ENCODE measurements around the gene LPO. TPM values are rescaled to one million over a fixed set of nuclear protein-coding genes. Genes with fewer than 3 reads are reported as not detected.

Gene LPO
- total and polyA plus RNA-seq, 10 of the 15 experiments (the other 5 are each of a cell fraction or from before 2014, with no cell fraction given): 0.03 to 0.11 (median 0.06) TPM; not detected in 7

DNA sequence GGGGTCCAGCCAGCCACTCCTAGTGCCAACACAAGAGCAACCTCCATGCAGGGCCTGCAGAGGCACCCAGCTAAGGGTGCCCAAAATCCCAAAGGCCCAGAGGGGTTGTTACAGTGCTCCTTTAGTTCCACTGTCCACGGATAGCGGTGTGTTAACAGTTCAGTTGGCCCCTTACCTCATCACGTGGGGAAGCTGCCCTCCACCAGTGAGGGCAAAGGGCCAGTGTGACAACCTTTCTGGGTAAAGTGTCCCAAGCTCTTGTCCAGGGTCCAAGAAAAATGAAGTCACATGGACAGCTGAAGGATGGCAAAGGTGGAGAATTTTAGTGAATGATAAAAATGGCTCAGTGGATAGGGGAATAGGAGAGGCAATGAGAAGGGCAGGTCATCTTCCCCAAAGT lies 10.7 kb upstream of the LPO start:
- Histone ChIP-seq H3K36me3 (ENCODE audit: control insufficient read depth in 2 of 2, insufficient read depth in 2 of 2, low read length in 1 of 2) (no peaks in the 10 kb centered on the region), H3K27ac (ENCODE audit: control insufficient read depth, insufficient read depth) (no peak overlapping the region), H3K4me3 (no peak overlapping the region), H3K9ac (ENCODE audit: control insufficient read depth, insufficient read depth, low read length) (no peak overlapping the region), H2AFZ (ENCODE audit: control insufficient read depth, low read depth, low read length) (no peak overlapping the region), H3K27me3 (replicated peaks in 1 of 2; ENCODE audit: control insufficient read depth in 2 of 2, insufficient read depth in 2 of 2, low read length in 1 of 2) (no peaks in the 10 kb centered on the region), H3K4me1 (ENCODE audit: control insufficient read depth, insufficient read depth, low read length) (peaks cover 12% of the 10 kb centered on the region), H4K20me1 (ENCODE audit: control insufficient read depth, insufficient read depth) (no peaks in the 10 kb centered on the region), H3K4me2 (ENCODE audit: control insufficient read depth, insufficient read depth) (no peak overlapping the region), H3K79me2 (ENCODE audit: control insufficient read depth, insufficient read depth, low read length) (no peaks in the 10 kb centered on the region), H3K9me3 (replicated peaks; ENCODE audit: control insufficient read depth, insufficient read depth, low read length) (no peaks in the 10 kb centered on the region; the same call in 2 of the 3 replicates)
- in situ Hi-C loops (cut with MboI): no loop called here
- intact Hi-C loops (cut with micrococcal nuclease; ENCODE audit: unreplicated experiment): no loop called here
- BruUV-seq (replicated peaks): no TSS peak
- DNase-seq (ENCODE audit: low read depth, low spot score): no peak
- WGBS (ENCODE audit: insufficient coverage, insufficient replicate concordance, low lambda C conversion rate, missing lambda C conversion rate): 46% methylated on average over 3 of the region's 3 CpGs
- TF ChIP-seq IKZF2 (IDR thresholded peaks at IDR 0.05): no peak
- TF ChIP-seq, protein P1, sequence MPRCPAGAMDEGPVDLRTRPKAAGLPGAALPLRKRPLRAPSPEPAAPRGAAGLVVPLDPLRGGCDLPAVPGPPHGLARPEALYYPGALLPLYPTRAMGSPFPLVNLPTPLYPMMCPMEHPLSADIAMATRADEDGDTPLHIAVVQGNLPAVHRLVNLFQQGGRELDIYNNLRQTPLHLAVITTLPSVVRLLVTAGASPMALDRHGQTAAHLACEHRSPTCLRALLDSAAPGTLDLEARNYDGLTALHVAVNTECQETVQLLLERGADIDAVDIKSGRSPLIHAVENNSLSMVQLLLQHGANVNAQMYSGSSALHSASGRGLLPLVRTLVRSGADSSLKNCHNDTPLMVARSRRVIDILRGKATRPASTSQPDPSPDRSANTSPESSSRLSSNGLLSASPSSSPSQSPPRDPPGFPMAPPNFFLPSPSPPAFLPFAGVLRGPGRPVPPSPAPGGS (IDR thresholded peaks at IDR 0.05; ENCODE audit: borderline replicate concordance, insufficient read depth, low read depth, low read length, poor library complexity, severe bottlenecking): no peak
- no peak for TF ChIP-seq RUNX3 (IDR thresholded peaks at IDR 0.05; ENCODE audit: low read length)
- TF ChIP-seq, protein P2, sequence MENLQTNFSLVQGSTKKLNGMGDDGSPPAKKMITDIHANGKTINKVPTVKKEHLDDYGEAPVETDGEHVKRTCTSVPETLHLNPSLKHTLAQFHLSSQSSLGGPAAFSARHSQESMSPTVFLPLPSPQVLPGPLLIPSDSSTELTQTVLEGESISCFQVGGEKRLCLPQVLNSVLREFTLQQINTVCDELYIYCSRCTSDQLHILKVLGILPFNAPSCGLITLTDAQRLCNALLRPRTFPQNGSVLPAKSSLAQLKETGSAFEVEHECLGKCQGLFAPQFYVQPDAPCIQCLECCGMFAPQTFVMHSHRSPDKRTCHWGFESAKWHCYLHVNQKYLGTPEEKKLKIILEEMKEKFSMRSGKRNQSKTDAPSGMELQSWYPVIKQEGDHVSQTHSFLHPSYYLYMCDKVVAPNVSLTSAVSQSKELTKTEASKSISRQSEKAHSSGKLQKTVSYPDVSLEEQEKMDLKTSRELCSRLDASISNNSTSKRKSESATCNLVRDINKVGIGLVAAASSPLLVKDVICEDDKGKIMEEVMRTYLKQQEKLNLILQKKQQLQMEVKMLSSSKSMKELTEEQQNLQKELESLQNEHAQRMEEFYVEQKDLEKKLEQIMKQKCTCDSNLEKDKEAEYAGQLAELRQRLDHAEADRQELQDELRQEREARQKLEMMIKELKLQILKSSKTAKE (IDR thresholded peaks at IDR 0.05; ENCODE audit: low read depth, poor library complexity, severe bottlenecking): no peak
- TF ChIP-seq, protein P3, sequence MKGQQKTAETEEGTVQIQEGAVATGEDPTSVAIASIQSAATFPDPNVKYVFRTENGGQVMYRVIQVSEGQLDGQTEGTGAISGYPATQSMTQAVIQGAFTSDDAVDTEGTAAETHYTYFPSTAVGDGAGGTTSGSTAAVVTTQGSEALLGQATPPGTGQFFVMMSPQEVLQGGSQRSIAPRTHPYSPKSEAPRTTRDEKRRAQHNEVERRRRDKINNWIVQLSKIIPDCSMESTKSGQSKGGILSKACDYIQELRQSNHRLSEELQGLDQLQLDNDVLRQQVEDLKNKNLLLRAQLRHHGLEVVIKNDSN (IDR thresholded peaks at IDR 0.05; ENCODE audit: borderline replicate concordance, extremely low read length, insufficient read depth, low read depth, low read length): no peak
- no peak for TF ChIP-seq ETV6 (conservative IDR thresholded peaks at IDR 0.05 in 1 of 2, IDR thresholded peaks at IDR 0.05 in 1 of 2; ENCODE audit: borderline replicate concordance in 1 of 2, low read depth in 1 of 2)
- TF ChIP-seq ZZZ3 (IDR thresholded peaks at IDR 0.05; ENCODE audit: control insufficient read depth, insufficient read length, low read depth): no peak
- TF ChIP-seq FOXM1 (IDR thresholded peaks at IDR 0.05; ENCODE audit: low read depth, low read length): no peak
- TF ChIP-seq IRF4 (IDR thresholded peaks at IDR 0.05; ENCODE audit: low read depth, low read length): no peak
- TF ChIP-seq JUND (IDR thresholded peaks at IDR 0.05; ENCODE audit: low read depth, low read length): no peak
- TF ChIP-seq KLF5 (IDR thresholded peaks at IDR 0.05; ENCODE audit: partially characterized antibody): no peak
- no peak for TF ChIP-seq BMI1 (IDR thresholded peaks at IDR 0.05; ENCODE audit: borderline replicate concordance)
- TF ChIP-seq POLR2AphosphoS5 (IDR thresholded peaks at IDR 0.05; ENCODE audit: low read length): no peak
- TF ChIP-seq ZNF274 (IDR thresholded peaks at IDR 0.05; ENCODE audit: insufficient read depth, insufficient read length): no peak
- FAIRE-seq: no peak
- ChIA-PET SMC1A (ENCODE audit: uncharacterized antibody, unreplicated experiment) (interaction anchor here (1.4 to 4.2 kb wide), 2 partner anchors 8 to 206 kb away, joined by 3 to 26 read pairs; partner anchors contain the start of gene MKS1), CTCF (interaction anchor here (2.0 to 7.0 kb wide), 3 partner anchors 9 to 21 kb away, joined by 12 to 78 read pairs (median 65); partner anchors contain the start of genes LPO and MKS1), RAD21 (ENCODE audit: unreplicated experiment) (interaction anchor here (1.0 to 1.3 kb wide), 2 partner anchors 9 to 27 kb away, joined by 3 to 4 read pairs; no protein-coding TSS in a partner anchor), POLR2A (interaction anchor here (4.0 kb wide), 1 partner anchor 8 kb away, joined by 25 read pairs; the partner anchor contains the start of gene MKS1)
- ATAC-seq: no peak

Data from GM12878 (cell line).